ENCODE measurements around the gene NSL1. TPM values are rescaled to one million over a fixed set of nuclear protein-coding genes. Genes with fewer than 3 reads are reported as not detected.

The NSL1 gene
- total RNA-seq, 1 donor from 2014 or later, result 28.7 TPM

GRCh38 chr1:212819726-212820125 lies 28.1 kb upstream of the NSL1 start:
- DNase-seq (ENCODE audit: extremely low spot score, unreplicated experiment), result no peak
- Mint-ChIP-seq H3K4me1 (ENCODE audit: unreplicated experiment) (no peaks in the 10 kb centered on the region), H3K27me3 (ENCODE audit: unreplicated experiment) (no peaks in the 10 kb centered on the region), H3K4me3 (ENCODE audit: unreplicated experiment) (no peak overlapping the region), H3K36me3 (ENCODE audit: unreplicated experiment) (peaks cover 5% of the 10 kb centered on the region), H3K27ac (ENCODE audit: unreplicated experiment) (no peak overlapping the region), H3K9me3 (ENCODE audit: unreplicated experiment) (peaks cover 3% of the 10 kb centered on the region)
- TF ChIP-seq, protein P1, sequence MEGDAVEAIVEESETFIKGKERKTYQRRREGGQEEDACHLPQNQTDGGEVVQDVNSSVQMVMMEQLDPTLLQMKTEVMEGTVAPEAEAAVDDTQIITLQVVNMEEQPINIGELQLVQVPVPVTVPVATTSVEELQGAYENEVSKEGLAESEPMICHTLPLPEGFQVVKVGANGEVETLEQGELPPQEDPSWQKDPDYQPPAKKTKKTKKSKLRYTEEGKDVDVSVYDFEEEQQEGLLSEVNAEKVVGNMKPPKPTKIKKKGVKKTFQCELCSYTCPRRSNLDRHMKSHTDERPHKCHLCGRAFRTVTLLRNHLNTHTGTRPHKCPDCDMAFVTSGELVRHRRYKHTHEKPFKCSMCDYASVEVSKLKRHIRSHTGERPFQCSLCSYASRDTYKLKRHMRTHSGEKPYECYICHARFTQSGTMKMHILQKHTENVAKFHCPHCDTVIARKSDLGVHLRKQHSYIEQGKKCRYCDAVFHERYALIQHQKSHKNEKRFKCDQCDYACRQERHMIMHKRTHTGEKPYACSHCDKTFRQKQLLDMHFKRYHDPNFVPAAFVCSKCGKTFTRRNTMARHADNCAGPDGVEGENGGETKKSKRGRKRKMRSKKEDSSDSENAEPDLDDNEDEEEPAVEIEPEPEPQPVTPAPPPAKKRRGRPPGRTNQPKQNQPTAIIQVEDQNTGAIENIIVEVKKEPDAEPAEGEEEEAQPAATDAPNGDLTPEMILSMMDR (IDR thresholded peaks at IDR 0.05), result no peak

DNA sequence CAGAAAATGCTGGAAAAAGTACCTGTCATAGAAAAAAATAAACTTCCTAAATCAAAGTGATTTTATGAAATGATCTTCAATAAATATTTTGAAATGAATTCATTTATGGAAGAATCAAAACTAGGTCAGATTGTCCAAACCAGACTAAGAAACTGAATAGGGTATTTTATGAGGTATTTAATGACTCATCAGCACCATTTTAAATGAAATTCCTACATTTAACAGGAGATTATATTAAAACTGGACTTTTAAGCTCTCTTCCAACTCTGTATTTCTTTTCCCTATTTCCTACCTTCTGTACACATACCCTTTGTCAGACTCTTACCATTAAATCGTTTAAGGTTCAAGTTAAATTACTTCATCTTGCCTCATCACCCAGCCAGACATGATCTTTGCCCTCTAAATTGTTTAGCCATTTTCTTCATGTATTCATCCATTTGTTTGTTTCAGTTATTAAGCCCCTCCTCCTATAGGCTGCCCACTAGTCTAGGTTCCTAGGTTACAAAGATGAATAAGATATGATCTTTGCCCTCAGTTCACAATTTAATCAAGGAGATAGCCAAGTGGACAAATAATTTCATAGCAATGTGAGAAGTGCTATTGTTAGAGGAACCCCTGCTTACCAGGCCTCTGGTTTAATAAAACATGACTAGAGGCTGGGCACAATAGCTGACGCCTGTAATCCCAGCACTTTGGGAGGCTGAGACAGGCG lies 25.1 kb upstream of the NSL1 start:
- H3K27me3 Mint-ChIP-seq (ENCODE audit: unreplicated experiment), result no peaks in the 10 kb centered on the region

GRCh38 chr1:212814537-212815334 lies 23.2 kb upstream of the NSL1 start:
- peaks cover 5% of the 10 kb centered on the region for H3K36me3 Mint-ChIP-seq (ENCODE audit: unreplicated experiment)
- H3K4me1 Mint-ChIP-seq (ENCODE audit: unreplicated experiment), result no peaks in the 10 kb centered on the region
- no peaks in the 10 kb centered on the region for H3K27me3 Mint-ChIP-seq (ENCODE audit: unreplicated experiment)
- TF ChIP-seq, protein P1 (IDR thresholded peaks at IDR 0.05), result peak; percentile 39
- DNase-seq (ENCODE audit: extremely low spot score, unreplicated experiment), result no peak
- H3K9me3 Mint-ChIP-seq (ENCODE audit: unreplicated experiment), result no peaks in the 10 kb centered on the region
- no peak overlapping the region for H3K4me3 Mint-ChIP-seq (ENCODE audit: unreplicated experiment)
- no peak overlapping the region for H3K27ac Mint-ChIP-seq (ENCODE audit: unreplicated experiment)

More for the DNA sequence above, 25.1 kb upstream of the NSL1 start:
- H3K9me3 Mint-ChIP-seq (ENCODE audit: unreplicated experiment), result no peaks in the 10 kb centered on the region
- H3K4me3 Mint-ChIP-seq (ENCODE audit: unreplicated experiment), result no peak overlapping the region
- H3K4me1 Mint-ChIP-seq (ENCODE audit: unreplicated experiment), result no peaks in the 10 kb centered on the region
- no peak overlapping the region for H3K27ac Mint-ChIP-seq (ENCODE audit: unreplicated experiment)
- TF ChIP-seq, protein P1 (IDR thresholded peaks at IDR 0.05), result no peak
- no peak for DNase-seq (ENCODE audit: extremely low spot score, unreplicated experiment)
- peaks cover 5% of the 10 kb centered on the region for H3K36me3 Mint-ChIP-seq (ENCODE audit: unreplicated experiment)

DNA sequence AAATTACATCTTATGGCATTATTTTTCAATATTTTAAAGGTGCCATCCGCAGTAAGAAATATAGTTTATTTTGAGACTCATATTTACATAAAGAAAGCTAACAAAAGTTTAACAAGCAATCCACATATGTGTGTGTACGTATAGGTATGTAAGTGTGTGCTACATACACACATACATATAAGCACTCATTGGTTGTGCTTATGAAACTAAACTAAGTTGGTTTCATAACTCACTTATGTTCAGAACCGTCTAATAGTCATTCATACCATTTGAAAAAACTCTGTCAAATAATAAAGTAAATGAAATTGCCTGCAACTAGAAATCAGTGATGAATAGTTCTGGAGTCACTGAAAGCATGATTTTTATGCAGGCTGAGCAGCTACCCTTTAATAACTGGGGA lies 14.2 kb upstream of the NSL1 start:
- Mint-ChIP-seq H3K4me1 (ENCODE audit: unreplicated experiment) (no peaks in the 10 kb centered on the region), H3K9me3 (ENCODE audit: unreplicated experiment) (no peaks in the 10 kb centered on the region), H3K27me3 (ENCODE audit: unreplicated experiment) (no peaks in the 10 kb centered on the region), H3K36me3 (ENCODE audit: unreplicated experiment) (peaks cover 30% of the 10 kb centered on the region), H3K4me3 (ENCODE audit: unreplicated experiment) (no peak overlapping the region), H3K27ac (ENCODE audit: unreplicated experiment) (no peak overlapping the region)
- no peak for DNase-seq (ENCODE audit: extremely low spot score, unreplicated experiment)
- TF ChIP-seq, protein P1 (IDR thresholded peaks at IDR 0.05), result no peak

- H3K27ac Mint-ChIP-seq (ENCODE audit: unreplicated experiment), result no peak overlapping the region
- peaks cover 21% of the 10 kb centered on the region for H3K36me3 Mint-ChIP-seq (ENCODE audit: unreplicated experiment)
- TF ChIP-seq, protein P1 (IDR thresholded peaks at IDR 0.05), result no peak
Measured at GRCh38 chr1:212797681-212798080, 6.1 kb upstream of the NSL1 start.

More at GRCh38 chr1:212797681-212798080, 6.1 kb upstream of the NSL1 start:
- H3K4me3 Mint-ChIP-seq (ENCODE audit: unreplicated experiment), result no peak overlapping the region
- H3K4me1 Mint-ChIP-seq (ENCODE audit: unreplicated experiment), result peaks cover 3% of the 10 kb centered on the region
- no peaks in the 10 kb centered on the region for H3K27me3 Mint-ChIP-seq (ENCODE audit: unreplicated experiment)
- no peaks in the 10 kb centered on the region for H3K9me3 Mint-ChIP-seq (ENCODE audit: unreplicated experiment)
- no peak for DNase-seq (ENCODE audit: extremely low spot score, unreplicated experiment)

Data from osteocyte (in vitro differentiated cells).